ENCODE measurements around the gene CLDN7.

The CLDN7 gene

DNA sequence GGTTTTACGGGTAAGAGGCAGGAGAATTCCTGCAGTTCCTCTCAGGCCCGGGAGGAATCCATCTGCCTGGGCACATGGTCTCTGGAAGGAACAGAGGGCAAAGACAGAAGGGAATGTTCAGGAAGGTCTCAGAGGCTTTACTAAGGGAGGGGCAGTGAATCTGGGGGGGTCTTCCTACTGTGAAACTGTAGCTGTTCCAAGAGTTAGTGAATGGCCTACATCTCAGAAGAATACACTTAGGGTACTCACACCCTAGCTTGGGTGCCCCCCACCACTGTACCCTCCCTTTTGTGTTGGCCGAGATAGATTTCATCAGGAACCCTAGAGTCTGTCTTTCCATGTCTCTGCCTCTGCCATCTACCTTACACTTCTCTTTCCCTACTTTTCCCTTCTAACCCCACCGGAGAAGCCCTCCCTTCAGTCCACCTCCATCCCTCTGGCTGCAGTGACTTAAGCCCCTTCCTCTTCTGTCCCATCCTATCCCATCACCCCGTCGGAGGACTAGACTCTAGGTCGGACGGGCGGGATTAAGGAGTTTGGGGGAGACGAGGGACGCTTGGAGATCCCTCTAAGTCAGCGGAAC lies 43.0 kb downstream of the CLDN7 start:
- no peak for DNase-seq (ENCODE audit: low spot score)

DNA sequence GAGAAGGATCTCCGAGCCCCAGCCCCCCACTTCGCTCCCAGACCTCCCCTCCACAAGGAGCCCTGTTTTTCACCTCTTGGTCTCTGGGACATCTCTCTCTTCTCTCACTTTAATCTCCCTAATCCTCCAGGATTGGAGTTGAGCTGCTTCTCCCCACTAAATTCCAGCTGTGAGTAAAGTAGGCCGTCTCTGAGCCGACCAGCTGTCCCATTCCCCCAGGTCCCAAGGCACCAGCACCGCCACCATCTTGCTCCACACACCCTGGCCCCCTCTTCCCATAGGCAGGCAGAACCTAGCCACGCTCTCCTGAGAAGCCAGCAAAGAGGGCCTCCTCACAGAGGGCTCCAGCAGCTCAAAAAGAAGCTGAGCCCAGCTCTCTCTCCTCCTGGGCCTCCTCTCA lies 43.5 kb downstream of the CLDN7 start:
- DNase-seq (ENCODE audit: low spot score) = no peak

DNA sequence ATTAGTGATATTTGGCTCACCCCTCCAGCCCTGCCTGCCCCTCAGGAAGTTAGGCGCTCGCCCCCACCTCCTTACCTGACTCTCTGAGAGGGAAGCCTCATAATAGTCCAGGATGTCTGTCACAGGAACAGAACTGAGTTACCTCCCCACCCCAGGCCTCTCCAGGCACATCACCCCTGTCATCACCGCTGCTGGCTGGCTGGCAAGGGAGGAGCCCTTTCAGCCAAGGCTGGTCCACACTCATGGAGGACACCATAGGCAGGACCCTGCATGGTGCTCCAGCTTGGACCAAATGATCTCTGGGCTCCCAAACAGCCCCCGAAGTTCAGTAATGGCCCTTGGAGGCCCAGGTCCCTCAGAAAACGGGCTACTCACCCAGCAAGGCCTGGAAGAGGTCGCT lies 44.1 kb downstream of the CLDN7 start:
- DNase-seq (ENCODE audit: low spot score) = no peak

DNA sequence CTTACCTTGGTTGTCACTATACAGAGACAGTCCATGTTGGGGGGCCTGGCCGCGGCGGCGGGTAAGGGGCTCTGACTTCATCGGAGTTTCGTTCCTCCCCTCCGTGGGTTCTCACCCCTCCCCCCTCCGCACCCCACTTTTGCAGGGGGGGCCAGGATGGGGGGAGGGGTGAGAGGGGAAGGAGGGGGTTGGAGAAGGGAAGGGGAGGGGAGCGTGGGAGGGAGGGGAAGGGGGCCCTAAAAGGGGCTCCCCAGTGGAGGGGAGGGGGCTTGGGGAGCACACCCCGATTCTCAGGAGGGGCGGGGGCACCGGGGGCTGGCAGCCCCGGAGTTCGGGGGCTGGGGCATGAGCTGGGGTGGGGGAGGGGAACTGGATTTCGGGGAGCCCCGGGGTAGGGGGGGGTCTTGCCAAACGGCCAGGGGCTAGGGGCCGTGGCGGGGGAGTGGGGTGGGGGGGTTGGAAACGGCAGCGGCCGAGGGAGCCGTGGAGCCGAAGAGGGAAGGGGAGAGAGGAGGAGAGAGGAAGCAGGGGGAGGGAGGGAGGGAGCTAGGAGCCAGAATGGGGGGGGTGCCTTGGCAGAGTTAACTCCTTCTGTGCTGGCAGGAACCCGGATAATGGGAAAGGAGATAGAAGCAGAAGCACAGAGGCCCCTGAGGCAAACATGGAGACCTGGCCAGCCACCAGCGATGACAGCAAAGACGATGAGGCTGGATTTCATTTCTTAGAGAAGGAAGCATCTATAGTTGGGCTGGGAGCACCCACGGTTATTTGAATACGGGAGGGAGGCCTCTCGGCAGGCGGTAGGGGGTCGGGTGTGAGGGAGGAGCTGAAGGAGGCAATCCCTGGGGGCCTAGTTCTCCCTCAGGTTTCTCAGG lies 44.9 kb downstream of the CLDN7 start:
- peak; percentile 86 for DNase-seq (ENCODE audit: low spot score)

DNA sequence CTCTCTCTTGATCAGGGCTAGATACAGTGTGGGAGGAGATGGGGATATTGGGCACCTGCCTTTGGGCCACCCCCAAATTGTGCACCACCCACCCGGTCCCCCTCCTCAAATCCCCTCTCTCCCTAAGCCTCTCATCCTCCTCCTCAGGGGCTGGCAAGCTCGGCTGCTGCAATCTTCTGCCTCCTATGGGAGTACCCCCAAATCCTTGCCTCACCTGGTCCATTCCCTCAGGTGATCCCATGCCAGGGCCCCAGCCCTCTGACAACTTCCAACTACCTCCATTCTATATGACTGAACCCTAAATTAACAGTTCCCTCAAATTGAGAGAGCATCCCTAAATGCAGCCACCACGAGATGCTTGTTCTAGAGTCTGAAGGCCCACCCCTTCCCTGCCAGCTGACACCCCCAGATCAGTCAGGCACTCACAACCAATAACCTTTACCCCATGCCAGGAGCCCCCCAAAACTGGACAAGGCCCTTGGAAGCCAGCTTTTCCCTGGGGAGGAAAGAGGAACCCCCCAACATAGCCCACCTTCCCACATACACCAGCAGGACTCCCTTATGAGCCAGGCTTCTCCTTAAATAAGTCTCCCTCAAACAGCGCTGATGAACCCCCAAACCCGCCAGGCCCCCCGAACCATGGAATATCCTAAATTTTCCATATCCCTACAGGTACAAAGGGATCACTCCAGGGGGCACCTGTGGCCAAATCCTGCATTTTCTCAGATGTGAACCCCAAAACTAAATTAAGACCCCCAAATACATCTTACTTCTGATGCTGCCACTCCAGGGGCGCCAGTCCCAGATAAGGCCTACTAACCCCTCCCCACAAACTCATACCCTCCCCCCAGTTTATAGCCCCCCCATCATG lies 45.8 kb downstream of the CLDN7 start:
- no peak for DNase-seq (ENCODE audit: low spot score)

DNA sequence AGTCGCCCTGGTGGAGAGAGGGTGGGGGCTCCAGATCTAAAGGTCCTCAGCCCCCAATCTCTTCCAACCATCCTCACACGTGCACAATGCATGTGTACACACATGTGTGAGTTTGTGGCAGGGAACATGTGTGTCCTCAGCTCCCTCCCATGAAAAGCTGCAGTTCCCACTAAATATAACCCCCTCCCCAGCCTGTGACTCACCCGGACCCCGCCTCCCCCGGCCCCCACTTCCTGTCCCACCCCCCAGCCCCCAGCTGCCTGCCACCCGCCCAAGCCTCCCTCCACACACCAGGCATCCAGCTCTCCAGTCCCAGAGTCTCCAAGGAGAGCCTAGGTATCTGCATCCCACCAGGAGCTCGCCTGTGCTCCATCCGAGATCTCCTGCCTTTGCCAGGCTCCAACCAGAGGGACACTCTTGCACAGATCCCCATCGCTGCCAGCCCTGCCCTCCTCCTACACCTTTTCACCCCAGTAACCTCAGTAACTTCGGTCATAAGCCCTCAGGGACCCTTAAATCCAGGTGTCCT lies 46.6 kb downstream of the CLDN7 start:
- no peak for DNase-seq (ENCODE audit: low spot score)

DNA sequence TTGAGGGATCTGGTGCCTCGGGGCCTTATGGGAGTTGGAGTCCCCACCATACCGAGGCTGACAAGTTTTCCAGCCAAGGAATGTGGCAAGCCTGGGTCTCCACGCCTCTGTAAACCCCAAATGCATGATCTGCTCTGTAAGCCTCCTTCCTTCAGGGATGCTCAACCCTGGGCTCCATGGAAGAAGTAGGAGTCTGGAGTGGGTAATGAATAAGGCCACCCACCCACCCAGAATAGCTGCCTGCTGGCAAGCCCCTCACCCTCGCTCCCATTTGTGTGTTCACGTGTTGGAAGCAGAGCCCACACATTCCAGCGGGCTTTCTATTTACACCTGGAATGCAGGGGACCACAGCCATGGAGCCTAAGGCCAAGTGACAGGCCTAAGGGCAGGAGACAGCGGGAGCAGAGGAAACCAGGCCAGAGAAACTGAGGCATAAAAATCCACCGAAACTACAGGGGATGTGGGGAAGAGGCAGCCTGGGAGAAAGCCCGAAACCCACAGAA lies 47.1 kb downstream of the CLDN7 start:
- no peak for DNase-seq (ENCODE audit: low spot score)

DNA sequence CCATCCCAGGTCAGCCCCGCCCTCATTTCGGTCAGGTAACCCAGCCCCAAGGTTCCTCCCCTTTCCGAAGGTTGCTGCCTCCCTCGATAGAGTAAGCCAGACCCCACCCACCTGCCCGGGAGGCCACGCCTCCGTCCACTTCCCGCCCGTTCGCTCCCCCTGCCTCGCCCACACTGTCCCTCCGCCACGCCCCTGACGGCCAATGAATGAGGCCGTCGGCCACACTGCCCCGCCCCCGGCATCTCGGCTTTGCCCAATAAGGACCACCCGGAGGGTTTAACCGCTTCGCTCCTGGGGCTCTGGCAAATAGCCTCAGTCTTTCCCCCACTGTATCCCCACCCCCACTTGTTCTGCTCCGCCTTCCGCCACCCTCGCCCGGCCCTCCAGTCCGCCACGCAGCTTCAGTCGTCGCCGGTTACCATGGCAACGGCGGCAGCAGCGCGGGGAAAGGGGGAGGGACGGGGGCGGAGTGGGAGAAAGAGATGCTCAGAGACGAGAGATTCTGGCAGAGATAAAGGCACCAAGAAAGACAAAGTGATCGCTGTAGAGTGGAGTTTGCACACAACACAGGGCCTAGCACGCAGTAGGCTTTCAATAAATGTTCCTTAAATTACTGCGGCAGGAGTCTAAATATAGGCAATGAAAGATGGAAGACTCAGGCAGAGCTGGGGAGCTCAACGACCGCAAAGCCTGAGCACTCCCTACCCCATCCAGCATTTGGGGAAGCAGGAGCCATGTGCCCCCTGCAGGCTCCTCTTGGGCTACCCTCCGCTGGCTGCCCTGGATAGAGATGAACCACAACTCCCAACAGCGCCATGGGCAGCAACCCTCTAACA lies 47.8 kb downstream of the CLDN7 start:
- DNase-seq (ENCODE audit: low spot score) = peak; percentile 96

DNA sequence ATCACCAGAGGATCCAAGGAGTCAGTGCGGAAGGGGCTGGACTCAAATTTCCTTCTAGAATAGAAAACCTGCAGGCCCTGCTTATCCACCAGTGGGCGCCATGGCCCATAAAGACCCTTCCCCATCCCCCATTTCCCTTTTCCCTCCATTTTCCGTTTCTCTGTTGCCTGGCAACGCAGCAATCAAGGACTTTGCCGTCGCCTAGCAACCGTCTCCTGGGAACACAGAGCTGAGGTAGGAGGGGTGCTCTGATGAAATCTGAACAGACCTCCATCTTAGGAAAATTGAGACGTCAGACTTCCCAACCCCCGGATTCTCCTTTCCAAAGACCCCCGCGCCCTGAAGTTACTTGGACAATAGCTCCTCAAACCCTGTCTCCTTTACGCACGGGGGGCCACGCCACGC lies 48.4 kb downstream of the CLDN7 start:
- DNase-seq (ENCODE audit: low spot score) = peak; percentile 51

DNA sequence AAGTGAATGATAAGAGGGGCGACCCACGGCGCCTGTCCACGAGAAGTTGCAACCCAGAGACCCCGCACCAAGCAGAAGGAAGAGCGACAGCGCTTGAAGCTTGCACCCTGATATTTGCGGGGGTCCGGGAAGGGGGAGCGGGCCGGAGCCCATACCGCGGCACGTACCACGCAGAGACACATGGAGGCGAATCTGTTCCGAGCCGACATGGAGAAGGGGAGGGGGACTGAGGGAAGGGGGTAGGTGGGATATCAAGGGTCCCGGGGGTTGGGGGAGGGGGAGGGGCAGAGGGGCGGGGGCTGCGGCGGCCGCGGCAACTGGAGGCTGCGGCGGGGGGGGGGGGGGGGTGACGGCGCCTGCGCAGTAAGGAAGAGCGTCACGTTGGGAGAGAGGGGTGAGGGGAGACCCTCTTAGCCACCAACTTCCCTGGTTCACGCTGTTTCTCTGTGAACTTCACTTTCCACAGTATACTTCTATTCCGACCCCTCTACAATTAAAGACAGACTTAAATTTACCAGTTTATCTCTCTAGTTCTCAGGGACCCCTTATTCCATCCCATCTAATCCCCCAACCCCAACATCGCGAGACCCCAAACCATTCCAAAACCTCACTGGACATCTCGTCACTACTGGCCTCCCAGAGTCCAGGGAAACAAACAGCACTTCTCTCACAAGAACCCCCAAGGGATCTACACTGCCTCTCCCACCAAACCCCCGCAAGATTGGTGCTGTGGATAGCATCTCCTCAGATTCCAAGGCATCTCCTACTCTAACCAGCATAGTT lies 50.6 kb downstream of the CLDN7 start:
- peak; percentile 65 for DNase-seq (ENCODE audit: low spot score)

All from GM03348 (cell line).